Ureter (tissue), 1 donor: Measurements from ENCODE around the gene ZBTB46. TPM values are rescaled to one million over a fixed set of nuclear protein-coding genes. Genes with fewer than 3 reads are reported as not detected.
"Not testable (repeated sequence)": the region's sequence is repeated elsewhere in the genome, so short reads cannot be mapped to it uniquely, and the experiment has no call there.

Experiments
- DNase-seq: peaks from one replicate; pipeline ENCODE4 v3.0.0-alpha.2; 2020; ENCODE audit warnings: low spot score
- total RNA-seq: library from RNA; stranded (reverse); gene quantifications from one replicate; pipeline ENCODE4 v1.2.4, GENCODE V29; 2023
- donor health status: DM: yes; HTN: yes; CAD: no.

Gene ZBTB46
- total RNA-seq, 1 donor from 2014 or later = 10.2 TPM

DNA sequence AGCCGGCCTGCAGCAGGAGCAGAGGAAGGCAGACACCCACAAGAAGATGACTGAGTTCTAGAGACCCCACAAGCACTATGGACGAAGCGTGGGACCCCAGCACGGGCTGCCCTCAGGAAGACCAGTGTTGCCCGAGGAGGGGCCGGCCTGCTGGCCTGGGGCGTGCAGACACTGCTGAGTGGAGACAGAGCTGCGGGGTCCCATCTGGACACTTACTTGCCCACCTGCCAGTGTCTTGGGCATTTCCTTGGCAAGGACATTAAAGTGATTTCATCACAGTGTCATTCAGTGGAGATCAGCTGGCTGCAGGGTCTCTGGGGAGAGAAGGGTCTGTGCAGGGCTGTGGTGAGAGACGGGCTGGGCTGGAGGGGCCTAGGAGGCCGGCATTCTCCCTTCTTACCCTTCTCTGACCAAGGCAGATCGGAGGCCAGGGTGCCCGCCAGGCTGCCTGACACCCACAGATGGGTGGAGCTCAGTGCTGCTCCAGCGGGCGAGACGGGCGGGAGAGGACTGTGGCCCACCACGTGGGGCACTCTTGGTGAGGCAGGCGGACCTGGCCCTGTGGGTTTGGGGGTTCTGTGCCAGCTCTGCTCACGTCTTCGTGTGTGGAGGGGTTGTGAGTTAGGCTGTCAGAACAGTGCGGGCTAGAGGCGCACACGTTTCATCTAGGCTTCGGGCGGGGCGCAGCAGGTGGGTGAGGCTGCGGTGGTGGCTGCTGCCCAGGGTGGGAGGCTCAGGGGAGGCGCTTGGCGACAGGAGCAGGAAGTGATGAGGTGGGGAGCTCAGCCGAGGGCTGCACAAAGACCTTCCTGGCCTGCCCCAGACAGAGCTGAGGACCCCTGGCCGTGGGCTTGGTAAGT, 95.0 kb downstream of the ZBTB46 start, which contains the start of gene LIME1:
TSS of gene LIME1 (plus strand) at position 806 of the 860 bp plus-strand sequence. CDS start 886 bp downstream, outside the sequence.
- DNase-seq = no peak

DNA sequence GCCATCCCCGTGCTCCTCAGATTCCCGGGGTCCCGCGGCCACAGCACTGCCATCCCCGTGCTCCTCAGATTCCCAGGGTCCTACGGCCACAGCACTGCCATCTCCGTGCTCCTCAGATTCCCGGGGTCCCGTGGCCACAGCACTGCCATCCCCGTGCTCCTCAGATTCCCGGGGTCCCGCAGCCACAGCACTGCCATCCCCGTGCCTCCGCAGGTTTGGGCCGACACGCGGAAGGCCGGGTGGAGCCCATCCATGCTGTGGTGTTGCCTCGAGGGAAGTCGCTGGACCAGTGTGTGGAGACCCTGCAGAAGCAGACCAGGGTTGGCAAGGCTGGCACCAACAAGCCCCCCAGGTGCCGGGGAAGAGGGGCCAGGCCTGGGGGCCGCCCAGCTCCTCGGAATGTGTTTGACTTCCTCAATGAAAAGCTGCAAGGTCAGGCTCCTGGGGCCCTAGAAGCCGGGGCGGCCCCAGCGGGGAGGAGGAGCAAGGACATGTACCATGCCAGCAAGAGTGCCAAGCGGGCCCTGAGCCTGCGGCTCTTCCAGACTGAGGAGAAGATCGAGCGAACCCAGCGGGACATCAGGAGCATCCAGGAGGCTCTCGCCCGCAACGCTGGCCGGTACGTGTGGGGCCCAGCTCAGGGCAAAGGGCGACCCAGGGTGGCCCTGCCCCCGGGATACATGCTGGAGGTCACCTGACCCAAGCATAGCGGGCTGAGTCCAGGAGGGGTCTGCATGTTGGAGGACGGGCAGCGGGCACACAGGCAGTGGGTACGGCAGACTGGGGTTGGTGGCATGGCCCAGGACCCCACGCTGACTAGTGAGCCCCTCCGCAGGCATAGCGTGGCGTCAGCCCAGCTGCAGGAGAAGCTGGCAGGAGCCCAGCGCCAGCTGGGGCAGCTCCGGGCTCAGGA, 95.9 kb downstream of the ZBTB46 start:
- no peak for DNase-seq

DNA sequence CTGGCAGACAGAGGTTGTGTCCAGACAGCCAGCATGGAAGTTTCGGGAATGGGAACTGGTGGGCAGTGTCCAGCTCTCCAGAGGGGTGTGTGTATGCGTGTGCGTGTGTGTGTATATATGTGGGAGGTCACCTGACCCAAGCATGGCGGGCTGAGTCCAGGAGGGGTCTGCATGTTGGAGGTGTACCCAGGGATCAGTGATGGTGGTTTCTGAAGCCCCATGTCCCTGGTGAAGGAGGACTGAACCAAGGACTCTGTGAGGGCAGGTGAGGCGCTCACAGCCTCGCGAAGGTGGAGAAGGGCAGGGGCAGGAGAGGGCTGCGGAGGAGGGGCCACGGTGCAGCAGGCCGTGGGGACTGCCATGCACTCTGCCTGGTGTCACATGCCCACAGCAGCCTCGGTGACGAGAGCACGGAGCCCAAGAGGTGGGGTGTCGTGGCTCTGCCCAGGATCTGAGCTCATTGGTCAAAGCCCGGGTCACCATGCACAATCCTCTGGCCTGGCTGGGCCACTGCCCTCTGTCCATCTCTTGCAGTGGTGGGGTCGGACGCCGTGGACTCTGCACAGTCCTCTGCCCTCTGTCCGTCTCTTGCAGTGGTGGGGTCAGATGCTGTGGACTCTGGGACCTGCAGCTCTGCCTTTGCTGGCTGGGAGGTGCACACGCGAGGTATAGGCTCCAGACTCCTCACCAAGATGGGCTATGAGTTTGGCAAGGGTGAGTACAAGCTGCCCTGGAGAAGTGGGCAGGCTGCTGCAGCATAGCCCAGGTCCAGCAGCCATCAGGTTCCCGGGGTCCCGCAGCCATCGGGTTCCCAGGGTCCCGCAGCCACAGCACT, 96.7 kb downstream of the ZBTB46 start:
- DNase-seq = no peak

DNA sequence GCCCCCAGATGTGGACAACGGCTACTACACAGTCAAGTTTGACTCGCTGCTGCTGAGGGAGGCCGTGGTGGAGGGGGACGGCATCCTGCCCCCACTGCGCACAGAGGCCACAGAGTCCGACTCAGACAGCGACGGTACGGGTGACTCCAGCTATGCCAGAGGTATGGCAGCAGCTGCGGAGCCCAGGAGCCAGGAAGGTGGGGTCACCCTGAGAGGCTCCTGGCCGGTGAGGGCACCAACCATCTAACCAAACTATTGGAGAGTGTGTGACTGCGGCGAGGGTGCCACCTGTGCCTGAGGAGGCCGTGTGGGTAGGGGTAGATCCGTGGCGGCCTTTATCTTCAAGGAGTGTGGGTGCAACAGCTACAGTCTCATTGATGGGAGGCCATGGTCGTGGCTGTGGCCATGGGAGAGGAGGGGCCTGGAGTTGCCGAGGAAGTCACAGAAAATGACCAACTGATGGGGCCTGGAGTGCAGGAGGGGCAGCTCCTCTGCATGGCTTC, 97.4 kb downstream of the ZBTB46 start:
- DNase-seq = no peak

DNA sequence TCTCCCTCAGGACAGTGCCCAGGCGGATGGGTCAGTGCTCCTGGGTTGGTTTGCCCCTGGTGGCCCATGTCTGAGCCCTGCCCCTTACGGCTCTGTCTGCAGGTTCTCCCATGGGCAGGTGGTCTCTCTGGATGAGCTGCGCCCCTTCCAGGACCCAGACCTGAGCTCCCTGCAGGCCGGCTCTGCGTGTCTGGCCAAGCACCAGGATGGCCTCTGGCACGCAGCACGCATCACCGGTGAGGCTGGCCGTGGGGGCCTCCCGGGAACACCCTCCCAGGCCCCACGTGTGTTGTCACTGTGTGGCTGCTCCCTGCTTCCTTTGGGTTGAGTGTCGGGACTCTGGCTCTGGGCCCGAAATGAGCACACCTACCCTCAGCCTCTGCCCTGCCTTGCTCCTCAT, 97.9 kb downstream of the ZBTB46 start:
- DNase-seq = no peak

DNA sequence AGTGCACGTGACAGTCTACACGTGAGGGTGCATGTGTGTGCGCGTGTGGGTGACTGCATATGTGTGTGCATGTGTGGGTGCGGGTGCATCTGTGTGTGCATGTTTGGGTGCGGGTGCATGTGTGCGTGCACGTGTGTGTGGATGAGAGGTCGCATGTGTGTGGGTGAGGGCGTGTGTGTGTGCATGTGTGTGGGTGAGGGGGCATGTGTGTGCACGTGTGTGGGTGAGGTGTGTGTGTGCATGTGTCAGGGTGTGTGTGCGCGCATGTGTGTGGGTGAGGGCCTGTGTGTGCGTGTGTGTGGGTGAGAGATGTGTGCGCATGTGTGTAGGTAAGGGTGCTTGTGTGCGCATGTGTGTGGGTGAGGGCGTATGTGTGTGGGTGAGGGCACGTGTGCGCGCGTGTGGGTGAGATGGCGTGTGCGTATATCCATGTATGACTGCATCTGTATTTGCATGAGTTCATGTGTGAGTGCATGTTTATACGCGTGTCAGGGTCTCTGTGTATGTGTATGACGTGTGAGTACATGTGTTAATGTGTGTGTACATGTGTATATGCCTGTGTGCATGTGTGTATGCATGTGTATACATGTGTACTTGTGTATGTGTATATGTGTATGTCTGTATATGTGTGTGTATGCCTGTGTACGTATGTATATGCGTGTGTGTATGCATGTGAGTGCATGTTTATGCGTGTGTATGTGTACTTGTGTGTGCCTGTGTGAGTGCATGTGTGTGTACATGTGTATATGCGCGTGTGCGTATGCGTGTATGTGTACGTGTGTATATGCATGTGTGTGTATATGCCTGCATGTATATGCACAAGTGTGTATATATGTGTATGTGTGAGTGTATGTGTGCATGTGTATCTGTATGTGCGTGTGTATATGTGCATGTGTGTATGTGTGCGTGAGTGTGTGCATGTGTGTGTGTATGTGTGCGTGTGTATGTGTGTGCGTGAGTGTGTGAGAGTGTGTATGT, 98.7 kb downstream of the ZBTB46 start:
- DNase-seq = no peak

DNA sequence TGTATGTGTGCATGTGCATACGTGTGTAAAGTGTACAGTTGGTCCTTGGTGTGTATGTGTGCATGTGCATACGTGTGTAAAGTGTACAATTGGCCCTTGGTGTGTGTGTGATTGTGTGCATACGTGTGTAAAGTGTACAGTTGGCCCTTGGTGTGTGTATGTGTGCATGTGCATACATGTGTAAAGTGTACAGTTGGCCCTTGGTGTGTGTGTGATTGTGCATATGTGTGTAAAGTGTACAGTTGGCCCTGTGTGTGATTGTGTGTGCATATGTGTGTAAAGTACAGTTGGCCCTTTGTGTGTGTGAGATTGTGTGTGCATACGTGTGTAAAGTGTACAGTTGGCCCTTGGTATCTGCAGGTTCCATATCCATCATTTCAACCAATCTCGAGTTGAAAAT, 99.7 kb downstream of the ZBTB46 start:
- no peak for DNase-seq

DNA sequence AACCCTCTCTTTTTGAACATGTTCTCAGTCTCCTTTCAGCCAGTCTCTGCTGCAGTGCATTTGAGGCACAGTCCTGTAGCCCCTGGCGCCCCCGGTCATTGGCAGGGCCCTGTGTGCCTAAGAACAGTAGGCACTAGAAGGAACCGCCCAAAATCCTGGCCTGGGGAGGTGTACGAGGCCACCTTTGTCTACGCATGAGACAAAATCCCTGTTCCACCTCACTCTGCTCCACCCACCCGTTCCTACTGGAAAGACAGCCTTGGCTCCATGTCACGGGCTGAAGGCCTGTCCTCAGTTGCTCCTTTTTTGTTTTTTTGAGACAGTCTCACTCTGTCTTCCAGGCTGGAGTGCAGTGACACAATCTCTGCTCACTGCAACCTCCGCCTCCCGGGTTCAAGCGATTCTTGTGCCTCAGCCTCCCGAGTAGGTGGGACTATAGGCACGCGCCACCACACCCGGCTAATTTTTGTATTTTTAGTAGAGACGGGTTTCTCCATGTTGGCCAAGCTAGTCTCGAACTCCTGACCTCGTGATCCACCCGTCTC, 100.8 kb downstream of the ZBTB46 start:
- not testable (repeated sequence) for DNase-seq

DNA sequence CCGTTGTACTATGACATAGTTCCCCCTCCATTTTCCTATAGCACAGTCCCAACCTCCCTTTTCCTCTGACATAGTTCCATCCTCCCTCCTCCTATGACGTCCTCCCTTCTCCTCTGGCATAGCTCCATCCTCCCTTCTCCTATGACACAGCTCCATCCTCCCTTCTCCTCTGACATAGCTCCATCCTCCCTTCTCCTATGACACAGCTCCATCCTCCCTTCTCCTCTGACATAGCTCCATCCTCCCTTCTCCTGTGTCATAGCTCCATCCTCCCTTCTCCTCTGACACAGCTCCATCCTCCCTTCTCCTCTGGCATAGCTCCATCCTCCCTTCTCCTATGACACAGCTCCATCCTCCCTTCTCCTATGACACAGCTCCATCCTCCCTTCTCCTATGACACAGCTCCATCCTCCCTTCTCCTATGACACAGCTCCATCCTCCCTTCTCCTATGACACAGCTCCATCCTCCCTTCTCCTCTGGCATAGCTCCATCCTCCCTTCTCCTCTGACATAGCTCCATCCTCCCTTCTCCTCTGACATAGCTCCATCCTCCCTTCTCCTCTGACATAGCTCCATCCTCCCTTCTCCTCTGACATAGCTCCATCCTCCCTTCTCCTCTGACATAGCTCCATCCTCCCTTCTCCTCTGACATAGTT, 108.0 kb downstream of the ZBTB46 start:
- DNase-seq = not testable (repeated sequence)

DNA sequence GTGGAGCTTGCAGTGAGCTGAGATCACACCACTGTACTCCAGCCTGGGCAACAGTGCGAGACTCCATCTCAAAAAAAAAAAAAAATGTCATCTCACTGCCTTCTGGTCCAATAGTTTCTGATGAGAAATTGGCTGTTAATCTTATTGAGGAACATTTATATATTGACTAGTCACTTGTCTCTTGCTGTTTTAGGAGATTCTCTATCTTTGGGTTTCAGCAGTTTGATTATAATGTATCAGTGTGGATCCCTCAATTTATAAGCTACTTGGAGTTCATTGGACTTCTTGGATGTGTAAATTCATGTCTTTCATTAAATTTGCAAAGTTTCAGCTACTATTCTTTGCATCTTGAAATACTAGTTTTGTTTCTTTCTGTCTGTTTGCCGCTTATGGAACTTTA, 112.1 kb downstream of the ZBTB46 start:
- no peak for DNase-seq

DNA sequence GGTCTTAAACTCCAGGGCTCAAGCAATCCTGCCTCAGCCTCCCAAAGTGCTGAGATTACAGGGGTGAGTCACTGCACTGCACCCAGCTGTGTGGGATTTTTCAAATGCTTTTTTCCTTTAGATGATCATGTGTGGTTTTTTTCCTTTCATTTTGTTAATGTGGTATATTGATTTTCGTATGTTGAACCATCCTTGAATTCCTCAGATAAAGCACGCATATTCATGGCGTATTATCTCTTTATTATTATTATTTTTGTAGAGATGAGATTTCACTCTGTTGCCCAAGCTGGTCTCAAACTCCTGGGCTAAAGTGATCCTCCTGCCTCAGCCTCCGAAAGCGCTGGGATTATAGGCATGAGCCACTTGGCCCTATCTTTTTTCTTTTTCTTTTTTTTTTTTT, 116.2 kb downstream of the ZBTB46 start:
- DNase-seq = no peak

DNA sequence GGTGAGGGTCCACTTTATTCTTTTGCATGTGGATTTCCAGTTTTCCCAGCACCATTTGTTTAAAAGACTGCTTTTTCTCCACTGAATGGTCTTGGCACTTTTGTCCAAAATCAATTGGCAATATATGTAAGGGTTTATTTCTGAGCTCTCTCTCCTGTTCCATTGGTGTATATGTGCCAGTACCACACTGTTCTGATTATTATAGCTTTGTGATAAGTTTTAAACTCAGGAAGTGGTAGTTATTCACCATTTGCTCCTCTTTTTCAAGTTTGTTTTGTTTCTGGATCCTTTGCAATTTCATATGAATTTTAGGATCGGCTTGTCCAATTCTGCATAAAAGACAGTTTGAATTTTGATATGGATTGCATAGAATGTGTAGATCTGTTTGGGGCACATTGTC, 118.9 kb downstream of the ZBTB46 start:
- no peak for DNase-seq

DNA sequence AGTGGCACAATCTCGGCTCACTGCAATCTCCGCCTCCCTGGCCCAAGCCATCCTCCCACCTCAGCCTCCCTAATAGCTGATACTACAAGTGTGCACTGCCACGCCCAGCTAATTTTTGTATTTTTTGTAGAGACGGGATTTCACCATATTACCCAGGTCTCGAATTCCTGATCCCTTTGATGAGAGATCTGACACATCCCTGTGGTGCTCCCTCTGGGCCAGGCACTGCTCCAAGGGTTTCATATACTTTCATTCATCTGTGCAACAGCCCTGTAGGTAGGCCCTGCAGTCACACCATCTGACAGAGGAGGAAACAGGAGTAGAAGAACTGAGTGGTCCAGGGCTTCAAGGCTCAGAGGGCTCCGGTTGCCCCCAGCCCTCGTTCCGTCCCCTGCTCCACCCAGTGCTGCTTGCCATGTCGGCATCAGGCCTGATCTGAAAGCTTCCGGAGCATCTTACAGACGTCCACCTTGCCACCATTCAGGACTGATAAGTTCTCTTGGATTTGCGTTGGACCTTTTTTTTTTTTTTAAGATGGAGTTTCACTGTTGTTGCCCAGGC, 119.9 kb downstream of the ZBTB46 start:
- DNase-seq = no peak

DNA sequence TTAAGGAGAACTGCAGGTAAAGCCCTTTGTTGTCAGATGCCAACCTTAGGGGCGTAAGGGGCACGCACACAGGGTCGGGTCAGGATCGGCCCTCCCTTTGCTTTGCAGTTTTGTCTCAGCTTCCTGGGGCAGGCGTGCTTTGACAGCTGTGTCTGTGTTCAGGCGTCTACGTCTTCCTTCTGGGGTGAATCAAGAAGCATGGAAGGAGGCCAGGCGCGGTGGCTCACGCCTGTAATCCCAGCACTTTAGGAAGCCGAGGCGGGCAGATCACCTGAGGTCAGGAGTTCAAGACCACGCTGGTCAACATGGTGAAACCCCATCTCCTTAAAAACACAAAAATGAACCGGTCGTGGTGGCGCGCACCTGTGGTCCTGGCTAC, 121.9 kb downstream of the ZBTB46 start:
- DNase-seq = no peak

DNA sequence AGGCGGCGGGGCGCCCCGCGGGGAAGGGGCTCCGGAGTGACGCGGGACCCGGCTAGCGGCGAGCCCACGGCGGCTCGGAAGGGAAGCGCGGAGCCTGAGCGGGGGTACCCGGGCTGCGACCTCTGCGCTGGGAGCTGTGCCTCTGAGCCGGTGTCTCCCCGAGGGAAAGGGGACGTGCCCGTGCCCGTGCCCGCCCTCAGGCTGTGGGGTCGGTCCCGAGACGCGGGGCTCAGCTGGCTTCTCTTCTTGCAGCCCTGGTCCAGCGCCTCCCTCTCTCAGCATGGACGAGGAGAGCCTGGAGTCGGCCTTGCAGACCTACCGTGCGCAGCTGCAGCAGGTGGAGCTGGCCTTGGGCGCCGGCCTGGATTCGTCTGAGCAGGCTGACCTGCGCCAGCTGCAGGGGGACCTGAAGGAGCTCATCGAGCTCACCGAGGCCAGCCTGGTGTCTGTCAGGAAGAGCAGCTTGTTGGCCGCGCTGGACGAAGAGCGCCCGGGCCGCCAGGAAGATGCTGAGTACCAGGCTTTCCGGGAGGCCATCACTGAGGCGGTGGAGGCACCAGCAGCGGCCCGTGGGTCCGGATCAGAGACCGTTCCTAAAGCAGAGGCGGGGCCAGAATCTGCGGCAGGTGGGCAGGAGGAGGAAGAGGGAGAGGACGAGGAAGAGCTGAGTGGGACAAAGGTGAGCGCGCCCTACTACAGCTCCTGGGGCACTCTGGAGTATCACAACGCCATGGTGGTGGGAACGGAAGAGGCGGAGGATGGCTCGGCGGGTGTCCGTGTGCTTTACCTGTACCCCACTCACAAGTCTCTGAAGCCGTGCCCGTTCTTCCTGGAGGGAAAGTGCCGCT, 122.5 kb downstream of the ZBTB46 start:
- no peak for DNase-seq

DNA sequence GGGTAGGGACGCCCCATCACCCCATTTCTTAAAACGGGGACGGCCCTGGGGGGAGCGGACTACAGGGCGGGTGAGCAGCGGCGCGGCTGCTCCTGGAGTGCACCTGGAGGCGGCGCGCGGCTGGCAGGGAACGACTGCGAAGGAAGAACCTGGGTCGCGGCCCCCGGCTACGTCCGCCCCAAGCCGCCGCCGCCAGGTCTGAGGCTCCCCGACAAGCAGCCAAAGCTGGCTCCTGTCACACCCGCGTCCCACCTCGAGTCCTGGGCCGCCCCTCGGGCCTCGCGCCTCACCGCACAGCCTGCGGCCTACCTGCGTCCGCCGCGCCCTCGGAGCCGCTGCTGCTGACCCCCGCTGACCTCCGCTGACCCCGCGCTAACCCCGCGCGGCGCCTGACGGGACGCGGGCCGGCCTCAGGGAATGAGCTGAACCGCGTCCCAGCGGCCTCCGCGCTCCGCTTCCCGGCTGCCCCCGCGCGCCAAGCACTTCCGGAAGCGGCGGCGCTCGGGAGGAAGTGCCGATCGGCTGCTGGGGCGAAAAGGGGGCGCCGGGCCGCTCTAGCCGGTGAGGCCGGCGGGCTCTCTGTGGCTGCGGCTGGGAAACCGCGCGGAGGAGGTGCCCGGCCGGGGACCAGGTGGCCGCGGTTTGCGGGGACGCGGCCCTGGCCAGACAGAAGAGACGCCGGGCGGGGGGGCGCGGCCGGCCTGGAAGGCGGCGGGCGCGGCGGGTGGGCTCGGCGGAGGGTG, 123.3 kb downstream of the ZBTB46 start, which contains the start of the genes ARFRP1 and ZGPAT:
TSS of gene ARFRP1 (minus strand) at position 419 of the 743 bp plus-strand sequence. CDS start 885 bp downstream, outside the sequence.
TSS of gene ZGPAT (plus strand) at position 482 of the 743 bp plus-strand sequence. CDS start 542 bp downstream, outside the sequence.
- peak; percentile 91 for DNase-seq
